Heart right ventricle (tissue), 16 donors: Measurements from ENCODE around the gene SLC39A6. TPM values are rescaled to one million over a fixed set of nuclear protein-coding genes. Genes with fewer than 3 reads are reported as not detected.
"Not testable (repeated sequence)": the region's sequence is repeated elsewhere in the genome, so short reads cannot be mapped to it uniquely, and the experiment has no call there.

Source experiments
- ATAC-seq, 8 donors: fragments of 200-7000 bp; cut with Tn5 transposase; one replicate each; pipeline ENCODE4 v1.9.1; 2020; ENCODE audit warnings: mild to moderate bottlenecking in 8 of 8, moderate library complexity in 8 of 8, moderate number of reproducible peaks in 1 of 8
- DNase-seq, 2 donors: peaks; one replicate each; pipeline ENCODE4 v3.0.0-alpha.2; 2020
- H3K27ac ChIP-seq, 10 donors: fragments of 200-600 bp; sonication (generic) in 2 of 10; one replicate each; pipeline versions ENCODE4 v1.5.0 to v1.8.0; 2020 to 2022; ENCODE audit warnings: mild to moderate bottlenecking in 3 of 10
- H3K27me3 ChIP-seq, 7 donors: fragments of 200-600 bp; one replicate each; pipeline ENCODE4 v1.8.0; 2021 to 2022; ENCODE audit warnings: mild to moderate bottlenecking in 2 of 7
- H3K36me3 ChIP-seq, 9 donors: fragments of 200-600 bp; sonication (generic) in 1 of 9; one replicate each; pipeline versions ENCODE4 v1.5.0 to v1.8.0; 2020 to 2022; ENCODE audit warnings: mild to moderate bottlenecking in 2 of 9
- H3K4me1 ChIP-seq, 9 donors: fragments of 200-600 bp; sonication (generic) in 1 of 9; one replicate each; pipeline versions ENCODE4 v1.5.0 to v1.8.0; 2020 to 2022; ENCODE audit warnings: mild to moderate bottlenecking in 4 of 9
- H3K4me3 ChIP-seq, 10 donors: fragments of 200-600 bp; sonication (generic) in 2 of 10; one replicate each; pipeline versions ENCODE4 v1.5.0 to v1.8.0; 2020 to 2022; ENCODE audit warnings: mild to moderate bottlenecking in 7 of 10, moderate library complexity in 2 of 10
- H3K9me3 ChIP-seq, 11 donors: fragments of 200-600 bp in 10 of 11; sonication (generic) in 2 of 11; one replicate each; pipeline versions ENCODE4 v1.5.0 to v1.8.0; 2013 to 2022; ENCODE audit warnings: mild to moderate bottlenecking in 2 of 11, control low read depth in 1 of 11, moderate library complexity in 1 of 11
- WGBS, 2 donors: extraction: QIAGEN DNeasy Blood & Tissue Kit; methylation state at CpG; one replicate each; pipeline ENCODE4 v1.1.7; 2013; ENCODE audit warnings: inconsistent platforms in 1 of 2; 5-methylcytosine and 5-hydroxymethylcytosine counted together
- intact Hi-C, 10 donors: fragments of 100-400 bp; cut with DNase I; formaldehyde crosslinking; loops; one replicate each; pipeline versions ENCODE4 v1.11.1 to v1.14.2; 2022
- polyA plus RNA-seq, 2 donors: library from polyadenylated mRNA; stranded (reverse); fragments of 200-250 nt; gene quantifications; one replicate each; pipeline ENCODE4 v1.2.3, GENCODE V29; 2013
- total RNA-seq, 10 donors: library from RNA; stranded (reverse); fragmentation: NEBNext Ultra II Directional in 3 of 10; extraction: Animal tissue kit (Norgen Biotek cat#: 25700) in 3 of 10; gene quantifications; one replicate each; pipeline versions ENCODE4 v1.2.1 to v1.2.4, GENCODE V29; 2021 to 2023
- TF ChIP-seq, protein P1 (sequence below), 9 donors: fragments of 200-600 bp; sonication (generic) in 2 of 9; IDR thresholded peaks; one replicate each; pipeline versions ENCODE4 v1.5.0 to v1.8.0; 2021 to 2022; ENCODE audit warnings: antibody characterized with exemption in 9 of 9, mild to moderate bottlenecking in 5 of 9, moderate library complexity in 1 of 9
- donor health status: Arrhythmogenic right ventricular cardiomyopathy.
- donor health status: ischemic (EF 13 %, LVEDD 7.1; RV severe dilation, severe dysfunction).
- donor health status: healthy with polysubstance abuse.
- donor health status: DM: no; HTN: yes; CAD: no.
- donor health status: DM: no; HTN: no; CAD: no.
- donor health status: ischemic (EF 25% LVEDD 6.9; RV normal size, moderate dysfunction).
- donor health status: ischemic (EF 25% LVEDD 5.7; RV mildly dilated, moderate dysfunction).
- donor health status: healthy.
- donor health status: DM: yes; HTN: yes; CAD: no.
- donor health status: Ischemic cardiomyopathy.
- donor health status: ischemic (EF 35%, LVEDD 5.7; RV mildly dilated, moderate dysfunction).
- donor health status: nonischemic (EF 11% LVEDD 7.7; RV severe dilation, severe dysfunction).
- donor health status: DM: yes; HTN: yes; CAD: no.
- donor health status: PGD.
- donor health status: ischemic (EF 29% LVEDD 5.4; RV normal size, mild dysfunction).
- donor health status: nonischemic (EF 23%, LVEDD 6.1; RV moderate dilation, normal function).

Gene SLC39A6
- total and polyA plus RNA-seq, 12 donors: 3.5 to 18.4 (median 12.7) TPM

GRCh38 chr18:36083729-36084128 is 45.4 kb downstream of the SLC39A6 start:
- Histone ChIP-seq H3K9me3 (peaks cover 0 to 39% (median 0%) of the 10 kb centered on the region in 11 donors), H3K4me1 (no peaks in the 10 kb centered on the region), H3K27me3 (no peaks in the 10 kb centered on the region), H3K36me3 (no peaks in the 10 kb centered on the region), H3K4me3 (no peak overlapping the region), H3K27ac (no peak overlapping the region)
- ATAC-seq (no peak), DNase-seq (no peak)
- 72 to 86% methylated on average over 2 of the region's 2 CpGs for WGBS, 2 donors
- TF ChIP-seq, protein P1, sequence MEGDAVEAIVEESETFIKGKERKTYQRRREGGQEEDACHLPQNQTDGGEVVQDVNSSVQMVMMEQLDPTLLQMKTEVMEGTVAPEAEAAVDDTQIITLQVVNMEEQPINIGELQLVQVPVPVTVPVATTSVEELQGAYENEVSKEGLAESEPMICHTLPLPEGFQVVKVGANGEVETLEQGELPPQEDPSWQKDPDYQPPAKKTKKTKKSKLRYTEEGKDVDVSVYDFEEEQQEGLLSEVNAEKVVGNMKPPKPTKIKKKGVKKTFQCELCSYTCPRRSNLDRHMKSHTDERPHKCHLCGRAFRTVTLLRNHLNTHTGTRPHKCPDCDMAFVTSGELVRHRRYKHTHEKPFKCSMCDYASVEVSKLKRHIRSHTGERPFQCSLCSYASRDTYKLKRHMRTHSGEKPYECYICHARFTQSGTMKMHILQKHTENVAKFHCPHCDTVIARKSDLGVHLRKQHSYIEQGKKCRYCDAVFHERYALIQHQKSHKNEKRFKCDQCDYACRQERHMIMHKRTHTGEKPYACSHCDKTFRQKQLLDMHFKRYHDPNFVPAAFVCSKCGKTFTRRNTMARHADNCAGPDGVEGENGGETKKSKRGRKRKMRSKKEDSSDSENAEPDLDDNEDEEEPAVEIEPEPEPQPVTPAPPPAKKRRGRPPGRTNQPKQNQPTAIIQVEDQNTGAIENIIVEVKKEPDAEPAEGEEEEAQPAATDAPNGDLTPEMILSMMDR (IDR thresholded peaks at IDR 0.05): no peak
- intact Hi-C loops: no loop called here

DNA sequence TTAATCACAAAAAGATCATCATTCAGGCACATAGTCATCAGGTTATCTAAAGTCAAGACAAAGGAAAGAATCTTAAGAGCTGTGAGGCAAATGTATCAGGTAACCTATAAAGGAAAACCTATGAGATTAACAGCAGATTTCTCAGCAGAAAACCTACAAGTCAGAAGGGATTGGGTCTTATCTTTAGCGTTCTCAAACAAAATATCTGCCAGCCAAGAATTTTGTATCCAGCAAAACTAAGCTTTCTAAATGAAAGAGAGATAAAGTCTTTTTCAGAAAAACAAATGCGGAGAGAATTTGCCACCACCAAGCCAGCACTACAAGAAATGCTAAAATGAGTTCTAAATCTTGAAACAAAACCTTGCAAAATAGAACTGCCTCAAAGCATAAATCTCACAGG is 48.0 kb downstream of the SLC39A6 start:
- intact Hi-C loops, H3K27me3 ChIP-seq, ATAC-seq, DNase-seq, H3K27ac ChIP-seq, H3K36me3 ChIP-seq, H3K4me3 ChIP-seq, H3K4me1 ChIP-seq: not testable (repeated sequence)
- WGBS, 2 donors: 85 to 88% methylated on average over 2 of the region's 2 CpGs
- peaks cover 0 to 39% (median 0%) of the 10 kb centered on the region in 11 donors for H3K9me3 ChIP-seq

- peaks cover 0 to 30% (median 0%) of the 10 kb centered on the region in 11 donors for H3K9me3 ChIP-seq
- H3K4me3 ChIP-seq: no peak overlapping the region
- TF ChIP-seq, protein P1 (IDR thresholded peaks at IDR 0.05): no peak
- no peak overlapping the region for H3K27ac ChIP-seq
- no peaks in the 10 kb centered on the region for H3K36me3 ChIP-seq
- DNase-seq: no peak
- intact Hi-C loops: no loop called here
- 82 to 84% methylated on average over 6 of the region's 6 CpGs for WGBS, 2 donors
- H3K4me1 ChIP-seq: no peaks in the 10 kb centered on the region
- peak in 1 of 8 donors; percentile 29 for ATAC-seq
- peaks cover 0 to 14% (median 5%) of the 10 kb centered on the region in 7 donors for H3K27me3 ChIP-seq
Observed at GRCh38 chr18:36078751-36079529, 50.2 kb downstream of the SLC39A6 start.

GRCh38 chr18:36077764-36078163 is 51.4 kb downstream of the SLC39A6 start:
- WGBS, 2 donors: 93 to 97% methylated on average over 3 to 22 of the region's 27 CpGs
- intact Hi-C loops, DNase-seq: not testable (repeated sequence)

GRCh38 chr18:36075862-36076587 is 53.1 kb downstream of the SLC39A6 start:
- ATAC-seq: no peak
- peaks cover 0 to 12% (median 0%) of the 10 kb centered on the region in 11 donors for H3K9me3 ChIP-seq
- peaks cover 0 to 18% (median 10%) of the 10 kb centered on the region in 7 donors for H3K27me3 ChIP-seq
- no peak for DNase-seq
- H3K4me1 ChIP-seq: no peaks in the 10 kb centered on the region
- no peak overlapping the region for H3K27ac ChIP-seq
- intact Hi-C loops: no loop called here
- 75 to 77% methylated on average over 6 of the region's 6 CpGs for WGBS, 2 donors
- no peak overlapping the region for H3K4me3 ChIP-seq
- TF ChIP-seq, protein P1 (IDR thresholded peaks at IDR 0.05): no peak
- no peaks in the 10 kb centered on the region for H3K36me3 ChIP-seq

More at GRCh38 chr18:36077764-36078163, 51.4 kb downstream of the SLC39A6 start:
- H3K36me3 ChIP-seq, H3K4me3 ChIP-seq, ATAC-seq, H3K4me1 ChIP-seq, H3K27ac ChIP-seq: not testable (repeated sequence)
- peaks cover 0 to 24% (median 0%) of the 10 kb centered on the region in 11 donors for H3K9me3 ChIP-seq
- peaks cover 0 to 18% (median 5%) of the 10 kb centered on the region in 7 donors for H3K27me3 ChIP-seq
